Adrenal gland (tissue), 12 donors: ENCODE results near the gene MTMR6. TPM values are rescaled to one million over a fixed set of nuclear protein-coding genes. Genes with fewer than 3 reads are reported as not detected.

Experiments
- DNase-seq, 7 donors: peaks; one replicate each; pipeline ENCODE4 v3.0.0-alpha.2; 2019 to 2020
- H3K27ac ChIP-seq, 5 donors: fragments of 200-600 bp; sonication (generic) in 4 of 5; 1 replicate in 3 of 5; 2 replicates in 2 of 5; pipeline versions ENCODE4 v1.5.1 to v1.8.0; 2016 to 2020; ENCODE audit warnings: mild to moderate bottlenecking in 1 of 5
- H3K27me3 ChIP-seq: fragments of 200-600 bp; 2 replicates; pipeline ENCODE4 v1.8.0; 2021
- H3K36me3 ChIP-seq, 2 donors: fragments of 200-600 bp; replicated peaks in 1 of 2; 1 replicate in 1 of 2; 2 replicates in 1 of 2; pipeline versions ENCODE4 v1.5.1 to v1.8.0; 2018 to 2022
- H3K4me1 ChIP-seq, 2 donors: fragments of 200-600 bp; replicated peaks in 1 of 2; 1 replicate in 1 of 2; 2 replicates in 1 of 2; pipeline versions ENCODE4 v1.5.1 to v1.8.0; 2018 to 2021
- H3K4me3 ChIP-seq, 4 donors: fragments of 200-600 bp; sonication (generic) in 3 of 4; one replicate each; pipeline ENCODE4 v1.5.1; 2016 to 2018
- H3K9me3 ChIP-seq, 3 donors: fragments of 200-600 bp; sonication (generic) in 1 of 3; replicated peaks in 1 of 3; 1 replicate in 2 of 3; 2 replicates in 1 of 3; pipeline versions ENCODE4 v1.5.1 to v1.8.0; 2016 to 2021
- POLR2A ChIP-seq, 2 donors: fragments of 450-650 bp; IDR thresholded peaks; one replicate each; pipeline ENCODE4 v1.6.1; 2017; ENCODE audit warnings: antibody characterized with exemption in 2 of 2, mild to moderate bottlenecking in 2 of 2, moderate library complexity in 1 of 2
- WGBS, 4 donors: extraction: QIAGEN DNeasy Blood & Tissue Kit in 2 of 4; methylation state at CpG; one replicate each; pipeline versions ENCODE4 v1.1.5 to v1.1.7; 2013 to 2017; 5-methylcytosine and 5-hydroxymethylcytosine counted together
- intact Hi-C, 2 donors: fragments of 100-400 bp; cut with DNase I; formaldehyde crosslinking; loops; one replicate each; pipeline versions ENCODE4 v1.14.1 to v1.15.0; 2022 to 2023
- polyA plus RNA-seq, 3 donors: library from polyadenylated mRNA; stranded (reverse); fragments of 200-250 nt in 2 of 3; fragments of 350-450 nt in 1 of 3; fragmentation: Illumina TruSeq in 1 of 3; extraction: RNeasy Lipid Tissue Mini Kit (QIAGEN cat#74804) in 1 of 3; gene quantifications; one replicate each; pipeline ENCODE4 v1.2.3, GENCODE V29; 2013 to 2014
- total RNA-seq, 9 donors: library from RNA; depleted of rRNA in 4 of 9; stranded (reverse); fragments of >200 nt in 4 of 9; fragments of 120-200 nt in 1 of 9; fragmentation: NEBNext Ultra II Directional in 1 of 9; extraction: Animal tissue kit (Norgen Biotek cat#: 25700) in 1 of 9; gene quantifications; one replicate each; pipeline versions ENCODE4 v1.1.0 to v1.2.4, GENCODE V29; 2013 to 2023
- TF ChIP-seq, protein P1 (sequence below), 6 experiments: fragments of 450-650 bp in 4 of 6; fragments of 200-600 bp in 2 of 6; sonication (generic) in 1 of 6; IDR thresholded peaks; 1 replicate in 5 of 6; 2 replicates in 1 of 6; pipeline versions ENCODE4 v1.5.1 to v1.8.0; 2016 to 2021; ENCODE audit warnings: antibody characterized with exemption in 6 of 6, mild to moderate bottlenecking in 2 of 6, moderate library complexity in 1 of 6
- donor health status: healthy with polysubstance abuse.
- donor health status: Bipolar disorder and iron deficiency.
- donor health status: DM: yes; HTN: yes; CAD: no.
- donor health status: DM: no; HTN: no; CAD: no.
- donor health status: DM: no; HTN: no; CAD: no.
- donor health status: DM: yes; HTN: yes; CAD: no.

Gene MTMR6
- total and polyA plus RNA-seq, 12 donors, result 6.0 to 57.2 (median 36.1) TPM

DNA sequence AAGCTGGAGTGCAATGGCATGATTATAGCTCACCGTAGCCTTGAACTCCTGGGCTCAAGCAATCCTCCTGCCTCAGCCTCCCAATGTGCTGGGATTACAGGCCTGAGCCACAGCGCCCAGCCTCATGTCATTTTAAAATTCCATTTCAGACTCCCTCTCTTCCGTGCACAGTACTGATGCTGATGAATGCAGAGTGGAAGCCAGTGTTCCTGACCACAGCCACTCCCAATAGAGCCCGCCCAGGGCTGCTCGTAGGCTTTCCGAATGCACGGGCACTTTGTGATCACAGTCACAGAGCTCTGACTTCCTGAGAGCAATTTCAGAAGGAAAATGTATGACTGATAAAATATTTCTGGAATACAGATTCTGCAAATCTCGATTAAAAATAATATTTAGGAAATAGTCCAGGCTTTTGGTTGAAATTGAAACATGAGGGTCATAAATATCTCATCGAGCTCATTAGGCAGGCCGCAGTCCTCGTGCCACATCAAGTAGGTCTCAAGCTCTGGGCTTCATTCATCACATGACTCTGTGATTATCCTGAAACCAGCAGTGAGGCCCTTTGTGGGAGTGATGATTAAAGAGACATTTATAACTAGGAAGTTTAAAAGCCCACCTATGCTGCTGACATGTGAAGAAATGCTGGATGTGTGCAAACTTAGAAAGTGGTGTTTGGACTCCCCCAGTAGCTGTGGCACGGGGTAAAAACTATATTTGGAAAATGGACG, 76.3 kb downstream of the MTMR6 start:
- WGBS, 4 donors, result 79 to 81% (median 79%) methylated on average over 13 of the region's 13 CpGs
- H3K27ac ChIP-seq, result no peak overlapping the region
- TF ChIP-seq, protein P1, sequence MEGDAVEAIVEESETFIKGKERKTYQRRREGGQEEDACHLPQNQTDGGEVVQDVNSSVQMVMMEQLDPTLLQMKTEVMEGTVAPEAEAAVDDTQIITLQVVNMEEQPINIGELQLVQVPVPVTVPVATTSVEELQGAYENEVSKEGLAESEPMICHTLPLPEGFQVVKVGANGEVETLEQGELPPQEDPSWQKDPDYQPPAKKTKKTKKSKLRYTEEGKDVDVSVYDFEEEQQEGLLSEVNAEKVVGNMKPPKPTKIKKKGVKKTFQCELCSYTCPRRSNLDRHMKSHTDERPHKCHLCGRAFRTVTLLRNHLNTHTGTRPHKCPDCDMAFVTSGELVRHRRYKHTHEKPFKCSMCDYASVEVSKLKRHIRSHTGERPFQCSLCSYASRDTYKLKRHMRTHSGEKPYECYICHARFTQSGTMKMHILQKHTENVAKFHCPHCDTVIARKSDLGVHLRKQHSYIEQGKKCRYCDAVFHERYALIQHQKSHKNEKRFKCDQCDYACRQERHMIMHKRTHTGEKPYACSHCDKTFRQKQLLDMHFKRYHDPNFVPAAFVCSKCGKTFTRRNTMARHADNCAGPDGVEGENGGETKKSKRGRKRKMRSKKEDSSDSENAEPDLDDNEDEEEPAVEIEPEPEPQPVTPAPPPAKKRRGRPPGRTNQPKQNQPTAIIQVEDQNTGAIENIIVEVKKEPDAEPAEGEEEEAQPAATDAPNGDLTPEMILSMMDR (IDR thresholded peaks at IDR 0.05), result no peak
- no peak for TF ChIP-seq POLR2A (IDR thresholded peaks at IDR 0.05)
- DNase-seq, result no peak
- H3K9me3 ChIP-seq, result no peaks in the 10 kb centered on the region
- intact Hi-C loops, result no loop called here
- H3K4me1 ChIP-seq, result peaks cover 0 to 3% of the 10 kb centered on the region in 2 donors
- H3K4me3 ChIP-seq, result no peak overlapping the region
- H3K27me3 ChIP-seq, result no peaks in the 10 kb centered on the region
- H3K36me3 ChIP-seq, result no peaks in the 10 kb centered on the region

- Histone ChIP-seq H3K27ac (no peak overlapping the region), H3K9me3 (no peaks in the 10 kb centered on the region), H3K36me3 (no peaks in the 10 kb centered on the region), H3K27me3 (no peaks in the 10 kb centered on the region), H3K4me1 (no peaks in the 10 kb centered on the region), H3K4me3 (no peak overlapping the region)
- TF ChIP-seq, protein P1 (IDR thresholded peaks at IDR 0.05), result no peak
- TF ChIP-seq POLR2A (IDR thresholded peaks at IDR 0.05), result no peak
- no peak for DNase-seq
- intact Hi-C loops, result no loop called here
- WGBS, 4 donors, result 77 to 88% (median 81%) methylated on average over 8 of the region's 8 CpGs
Measured at GRCh38 chr13:25207291-25207810, 79.9 kb downstream of the MTMR6 start.

- no peaks in the 10 kb centered on the region for H3K9me3 ChIP-seq
- TF ChIP-seq, protein P1 (IDR thresholded peaks at IDR 0.05), result no peak
- no peak for TF ChIP-seq POLR2A (IDR thresholded peaks at IDR 0.05)
- no peak for DNase-seq
- WGBS, 4 donors, result 64 to 67% (median 65%) methylated on average over 4 of the region's 4 CpGs
- no peaks in the 10 kb centered on the region for H3K4me1 ChIP-seq
- H3K27ac ChIP-seq, result no peak overlapping the region
- H3K36me3 ChIP-seq, result no peaks in the 10 kb centered on the region
- H3K27me3 ChIP-seq, result no peaks in the 10 kb centered on the region
- no peak overlapping the region for H3K4me3 ChIP-seq
- intact Hi-C loops, result no loop called here
Measured at GRCh38 chr13:25204863-25205262, 82.4 kb downstream of the MTMR6 start.

DNA sequence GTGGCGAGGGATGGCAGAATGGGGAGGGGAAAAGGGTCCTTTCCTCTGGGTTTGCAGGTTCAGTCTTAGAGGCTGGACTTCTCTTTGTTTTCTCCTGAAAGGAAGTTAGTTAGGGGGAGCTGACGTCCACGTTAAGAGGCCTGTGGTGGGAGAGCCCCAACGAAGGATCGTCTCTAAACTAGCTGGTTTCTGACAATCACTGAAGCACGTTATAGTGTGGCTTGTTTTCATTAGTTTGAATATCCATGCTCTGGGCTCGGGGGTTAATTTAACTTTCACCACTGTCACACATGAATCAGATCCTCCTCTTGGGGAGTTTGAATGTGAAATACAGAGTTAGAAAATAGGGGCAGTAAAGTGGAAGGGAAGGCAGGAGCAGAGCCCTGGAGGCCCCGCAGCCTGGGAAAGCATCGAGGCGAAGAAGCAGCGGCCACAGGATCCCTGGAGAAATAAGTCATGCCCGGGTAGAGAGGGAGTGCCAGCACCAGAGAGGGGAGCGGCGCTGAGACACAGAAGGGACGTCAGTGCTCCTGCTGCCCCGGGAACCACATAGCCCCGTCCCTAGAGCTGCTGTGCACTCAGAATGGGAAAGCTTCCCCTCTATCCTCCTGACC, 84.1 kb downstream of the MTMR6 start:
- DNase-seq, result no peak
- Histone ChIP-seq H3K4me1 (no peaks in the 10 kb centered on the region), H3K4me3 (no peak overlapping the region), H3K36me3 (no peaks in the 10 kb centered on the region), H3K9me3 (no peaks in the 10 kb centered on the region), H3K27me3 (no peaks in the 10 kb centered on the region), H3K27ac (no peak overlapping the region)
- WGBS, 4 donors, result 45 to 47% (median 47%) methylated on average over 14 to 17 of the region's 17 CpGs
- TF ChIP-seq POLR2A (IDR thresholded peaks at IDR 0.05), result no peak
- TF ChIP-seq, protein P1 (IDR thresholded peaks at IDR 0.05), result no peak
- intact Hi-C loops, result no loop called here
